COR-L47 (cell line): ENCODE data around the gene TBC1D7.

Experiments
- DNase-seq: peaks from one replicate; lab custom pipeline; 2025; lab: John Stamatoyannopoulos, UW

TBC1D7 gene

GRCh38 chr6:13294499-13295069 lies 33.8 kb downstream of the TBC1D7 start:
- DNase-seq, result no peak

GRCh38 chr6:13292774-13293173 lies 35.6 kb downstream of the TBC1D7 start:
- no peak for DNase-seq

- DNase-seq, result no peak
Observed at GRCh38 chr6:13290335-13290734, 38.0 kb downstream of the TBC1D7 start.

- DNase-seq, result no peak
Observed at GRCh38 chr6:13289789-13290318, 38.5 kb downstream of the TBC1D7 start.

- no peak for DNase-seq
Observed at GRCh38 chr6:13288969-13289391, 39.4 kb downstream of the TBC1D7 start.

- DNase-seq, result no peak
Observed at GRCh38 chr6:13288481-13288880, 39.9 kb downstream of the TBC1D7 start.

GRCh38 chr6:13287104-13287503 lies 41.2 kb downstream of the TBC1D7 start:
- no peak for DNase-seq

- no peak for DNase-seq
Observed at GRCh38 chr6:13286181-13286580, 42.2 kb downstream of the TBC1D7 start.

GRCh38 chr6:13285705-13286104 lies 42.6 kb downstream of the TBC1D7 start:
- DNase-seq, result no peak

- no peak for DNase-seq
Observed at GRCh38 chr6:13284646-13285045, 43.7 kb downstream of the TBC1D7 start.

GRCh38 chr6:13283331-13283730 lies 45.0 kb downstream of the TBC1D7 start:
- no peak for DNase-seq

- no peak for DNase-seq
Observed at GRCh38 chr6:13282393-13283069, 45.8 kb downstream of the TBC1D7 start.

GRCh38 chr6:13281686-13282085 lies 46.7 kb downstream of the TBC1D7 start:
- DNase-seq, result peak; percentile 26

- no peak for DNase-seq
Observed at GRCh38 chr6:13280254-13280653, 48.1 kb downstream of the TBC1D7 start.

- no peak for DNase-seq
Observed at GRCh38 chr6:13278991-13279390, 49.3 kb downstream of the TBC1D7 start.

GRCh38 chr6:13278164-13278563 lies 50.2 kb downstream of the TBC1D7 start:
- DNase-seq, result no peak

GRCh38 chr6:13277231-13277630 lies 51.1 kb downstream of the TBC1D7 start:
- no peak for DNase-seq

- no peak for DNase-seq
Observed at GRCh38 chr6:13275435-13275989, 52.8 kb downstream of the TBC1D7 start.

- DNase-seq, result no peak
Observed at GRCh38 chr6:13274707-13275434, 53.5 kb downstream of the TBC1D7 start.

GRCh38 chr6:13273931-13274706 lies 54.2 kb downstream of the TBC1D7 start:
- no peak for DNase-seq

GRCh38 chr6:13273202-13273930 lies 55.0 kb downstream of the TBC1D7 start:
- DNase-seq, result no peak
